Prostate gland (tissue), 2 donors: ENCODE measurements around the gene GRAMD4.

Source experiments
- POLR2A ChIP-seq: fragments of 450-650 bp; IDR thresholded peaks from one replicate; pipeline ENCODE4 v1.6.1; 2016; ENCODE audit warnings: antibody characterized with exemption, mild to moderate bottlenecking
- TF ChIP-seq, protein P1 (sequence below), 4 experiments: fragments of 200-600 bp in 2 of 4; fragments of 450-650 bp in 2 of 4; sonication (generic) in 2 of 4; IDR thresholded peaks; 1 replicate in 3 of 4; 2 replicates in 1 of 4; pipeline ENCODE4 v1.5.1; 2016 to 2019; ENCODE audit warnings: antibody characterized with exemption in 4 of 4, mild to moderate bottlenecking in 2 of 4, moderate library complexity in 2 of 4

DNA sequence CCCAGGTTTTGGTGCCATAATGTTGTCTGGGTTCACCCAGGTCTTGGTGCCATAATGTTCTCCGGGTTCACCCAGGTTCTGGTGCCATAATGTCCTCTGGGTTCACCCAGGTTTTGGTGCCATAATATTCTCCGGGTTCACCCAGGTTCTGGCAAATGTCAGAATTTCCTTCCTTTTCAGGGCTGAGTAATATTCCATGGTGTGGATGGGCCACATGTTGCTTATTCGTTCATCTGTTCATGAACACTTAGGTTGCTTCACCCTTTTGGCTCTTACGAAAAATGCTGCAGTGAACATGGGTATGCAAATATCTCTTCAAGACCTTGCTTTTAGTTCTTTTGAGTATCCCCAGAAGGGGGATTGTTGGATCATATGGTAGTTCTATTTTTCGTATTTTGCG, 15.1 kb upstream of the GRAMD4 start:
- no peak for TF ChIP-seq POLR2A
- TF ChIP-seq, protein P1, sequence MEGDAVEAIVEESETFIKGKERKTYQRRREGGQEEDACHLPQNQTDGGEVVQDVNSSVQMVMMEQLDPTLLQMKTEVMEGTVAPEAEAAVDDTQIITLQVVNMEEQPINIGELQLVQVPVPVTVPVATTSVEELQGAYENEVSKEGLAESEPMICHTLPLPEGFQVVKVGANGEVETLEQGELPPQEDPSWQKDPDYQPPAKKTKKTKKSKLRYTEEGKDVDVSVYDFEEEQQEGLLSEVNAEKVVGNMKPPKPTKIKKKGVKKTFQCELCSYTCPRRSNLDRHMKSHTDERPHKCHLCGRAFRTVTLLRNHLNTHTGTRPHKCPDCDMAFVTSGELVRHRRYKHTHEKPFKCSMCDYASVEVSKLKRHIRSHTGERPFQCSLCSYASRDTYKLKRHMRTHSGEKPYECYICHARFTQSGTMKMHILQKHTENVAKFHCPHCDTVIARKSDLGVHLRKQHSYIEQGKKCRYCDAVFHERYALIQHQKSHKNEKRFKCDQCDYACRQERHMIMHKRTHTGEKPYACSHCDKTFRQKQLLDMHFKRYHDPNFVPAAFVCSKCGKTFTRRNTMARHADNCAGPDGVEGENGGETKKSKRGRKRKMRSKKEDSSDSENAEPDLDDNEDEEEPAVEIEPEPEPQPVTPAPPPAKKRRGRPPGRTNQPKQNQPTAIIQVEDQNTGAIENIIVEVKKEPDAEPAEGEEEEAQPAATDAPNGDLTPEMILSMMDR (IDR thresholded peaks at IDR 0.05): no peak
